ENCODE results near the gene ERVH48-1. TPM values are rescaled to one million over a fixed set of nuclear protein-coding genes. Genes with fewer than 3 reads are reported as not detected.
"Not testable (repeated sequence)": the region's sequence is repeated elsewhere in the genome, so short reads cannot be mapped to it uniquely, and the experiment has no call there.

Gene ERVH48-1
- total and polyA plus RNA-seq, 7 donors = 0.03 to 0.04 TPM; not detected in 5

DNA sequence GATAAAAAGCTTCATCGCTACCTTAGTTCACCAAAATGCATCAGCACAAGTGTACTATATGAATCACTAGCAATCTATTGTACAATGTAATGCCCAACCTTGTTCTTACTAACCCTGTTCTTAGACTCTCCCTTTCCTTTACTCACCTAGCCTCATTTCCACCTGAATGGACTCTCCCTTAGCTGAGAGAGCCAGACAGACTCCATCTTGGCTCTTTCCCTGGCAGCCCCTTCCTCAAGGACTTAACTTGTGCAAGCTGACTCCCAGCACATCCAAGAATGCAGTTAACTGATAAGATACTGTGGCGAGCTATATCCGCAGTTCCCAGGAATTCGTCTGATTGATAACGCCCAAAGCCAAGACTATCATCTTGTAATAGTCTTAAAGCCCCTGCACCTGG, 10.9 kb upstream of the ERVH48-1 start:
- DNase-seq; H3K27ac ChIP-seq; H3K4me3 ChIP-seq; H3K27me3 ChIP-seq (ENCODE audit: insufficient read depth in 3 of 3, low read length in 2 of 3); H3K9me3 ChIP-seq; H3K36me3 ChIP-seq (ENCODE audit: insufficient read depth in 1 of 2, low read depth in 1 of 2); ATAC-seq: not testable (repeated sequence)
- WGBS, 3 donors = 93 to 100% (median 97%) methylated on average over 1 to 5 of the region's 5 CpGs
- H3K4me1 ChIP-seq = peaks cover 13% of the 10 kb centered on the region
- intact Hi-C loops (cut with DNase I) = loop anchor here (5.0 to 10.0 kb wide), 3 partner anchors 36 to 58 kb away; partner anchors contain the start of gene PKNOX1 (in 1 of the 2)

DNA sequence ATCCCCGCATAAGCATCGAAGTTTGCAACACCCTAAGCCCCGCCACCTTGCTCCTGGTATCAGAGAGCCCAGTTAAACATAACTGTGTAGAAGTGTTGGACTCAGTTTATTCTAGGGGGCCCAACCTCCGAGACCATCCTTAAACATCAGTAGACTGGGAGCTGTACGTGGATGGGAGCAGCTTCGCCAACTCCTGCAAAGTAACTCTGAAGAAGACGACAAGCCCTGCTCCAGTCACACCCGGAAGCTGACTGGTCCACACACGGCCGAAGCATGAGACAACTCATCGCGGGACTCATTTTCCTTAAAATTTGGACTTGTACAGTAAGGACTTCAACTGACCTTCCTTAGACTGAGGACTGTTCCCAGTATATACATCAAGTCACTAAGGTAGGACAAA, 8.5 kb upstream of the ERVH48-1 start:
- intact Hi-C loops (cut with DNase I) = loop anchor here (10.0 kb wide), 2 partner anchors 51 to 61 kb away; no protein-coding TSS in a partner anchor
- not testable (repeated sequence) for H3K27me3 ChIP-seq (ENCODE audit: insufficient read depth in 3 of 3, low read length in 2 of 3); H3K9me3 ChIP-seq; H3K4me1 ChIP-seq; H3K4me3 ChIP-seq; ATAC-seq; H3K27ac ChIP-seq; H3K36me3 ChIP-seq (ENCODE audit: insufficient read depth in 1 of 2, low read depth in 1 of 2); DNase-seq
- 85 to 97% (median 90%) methylated on average over 12 of the region's 12 CpGs for WGBS, 3 donors

- not testable (repeated sequence) for H3K4me3 ChIP-seq; DNase-seq; ATAC-seq; H3K9me3 ChIP-seq; H3K36me3 ChIP-seq (ENCODE audit: insufficient read depth in 1 of 2, low read depth in 1 of 2); H3K27ac ChIP-seq; H3K27me3 ChIP-seq (ENCODE audit: insufficient read depth in 3 of 3, low read length in 2 of 3); H3K4me1 ChIP-seq
- WGBS, 3 donors = 55 to 79% (median 58%) methylated on average over 8 to 9 of the region's 9 CpGs
- intact Hi-C loops (cut with DNase I) = loop anchor here (10.0 kb wide), 2 partner anchors 51 to 61 kb away; no protein-coding TSS in a partner anchor
Observed at GRCh38 chr21:42933137-42933970, 7.9 kb upstream of the ERVH48-1 start.

- H3K4me3 ChIP-seq; ATAC-seq; H3K4me1 ChIP-seq; H3K27ac ChIP-seq; H3K9me3 ChIP-seq; H3K36me3 ChIP-seq (ENCODE audit: insufficient read depth in 1 of 2, low read depth in 1 of 2); DNase-seq; H3K27me3 ChIP-seq (ENCODE audit: insufficient read depth in 3 of 3, low read length in 2 of 3): not testable (repeated sequence)
- intact Hi-C loops (cut with DNase I) = loop anchor here (10.0 kb wide), 2 partner anchors 52 to 62 kb away; no protein-coding TSS in a partner anchor
- WGBS, 3 donors = 77 to 84% (median 81%) methylated on average over 16 of the region's 16 CpGs
Observed at GRCh38 chr21:42932378-42933136, 7.1 kb upstream of the ERVH48-1 start.

GRCh38 chr21:42931560-42932235, 6.3 kb upstream of the ERVH48-1 start:
- intact Hi-C loops (cut with DNase I) = loop anchor here (10.0 kb wide), 2 partner anchors 53 to 63 kb away; no protein-coding TSS in a partner anchor
- H3K36me3 ChIP-seq (ENCODE audit: insufficient read depth in 1 of 2, low read depth in 1 of 2) = no peaks in the 10 kb centered on the region
- no peaks in the 10 kb centered on the region for H3K4me1 ChIP-seq
- ATAC-seq (no peak), DNase-seq (no peak)
- TF ChIP-seq, protein P1, sequence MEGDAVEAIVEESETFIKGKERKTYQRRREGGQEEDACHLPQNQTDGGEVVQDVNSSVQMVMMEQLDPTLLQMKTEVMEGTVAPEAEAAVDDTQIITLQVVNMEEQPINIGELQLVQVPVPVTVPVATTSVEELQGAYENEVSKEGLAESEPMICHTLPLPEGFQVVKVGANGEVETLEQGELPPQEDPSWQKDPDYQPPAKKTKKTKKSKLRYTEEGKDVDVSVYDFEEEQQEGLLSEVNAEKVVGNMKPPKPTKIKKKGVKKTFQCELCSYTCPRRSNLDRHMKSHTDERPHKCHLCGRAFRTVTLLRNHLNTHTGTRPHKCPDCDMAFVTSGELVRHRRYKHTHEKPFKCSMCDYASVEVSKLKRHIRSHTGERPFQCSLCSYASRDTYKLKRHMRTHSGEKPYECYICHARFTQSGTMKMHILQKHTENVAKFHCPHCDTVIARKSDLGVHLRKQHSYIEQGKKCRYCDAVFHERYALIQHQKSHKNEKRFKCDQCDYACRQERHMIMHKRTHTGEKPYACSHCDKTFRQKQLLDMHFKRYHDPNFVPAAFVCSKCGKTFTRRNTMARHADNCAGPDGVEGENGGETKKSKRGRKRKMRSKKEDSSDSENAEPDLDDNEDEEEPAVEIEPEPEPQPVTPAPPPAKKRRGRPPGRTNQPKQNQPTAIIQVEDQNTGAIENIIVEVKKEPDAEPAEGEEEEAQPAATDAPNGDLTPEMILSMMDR (IDR thresholded peaks at IDR 0.05) = no peak
- H3K27me3 ChIP-seq (ENCODE audit: insufficient read depth in 3 of 3, low read length in 2 of 3) = no peaks in the 10 kb centered on the region
- no peak overlapping the region for H3K4me3 ChIP-seq
- no peak overlapping the region for H3K27ac ChIP-seq
- H3K9me3 ChIP-seq = no peaks in the 10 kb centered on the region
- WGBS, 3 donors = 87 to 89% (median 87%) methylated on average over 13 of the region's 13 CpGs

GRCh38 chr21:42929969-42930368, 4.5 kb upstream of the ERVH48-1 start:
- H3K4me3 ChIP-seq = no peak overlapping the region
- no peak for ATAC-seq
- H3K9me3 ChIP-seq = no peaks in the 10 kb centered on the region
- no peak for DNase-seq
- intact Hi-C loops (cut with DNase I) = loop anchor here (10.0 kb wide), 2 partner anchors 55 to 65 kb away; no protein-coding TSS in a partner anchor
- H3K4me1 ChIP-seq = no peaks in the 10 kb centered on the region
- H3K27ac ChIP-seq = no peak overlapping the region
- 46 to 55% (median 51%) methylated on average over 3 of the region's 3 CpGs for WGBS, 3 donors
- no peaks in the 10 kb centered on the region for H3K36me3 ChIP-seq (ENCODE audit: insufficient read depth in 1 of 2, low read depth in 1 of 2)
- TF ChIP-seq, protein P1 (IDR thresholded peaks at IDR 0.05) = no peak
- no peaks in the 10 kb centered on the region for H3K27me3 ChIP-seq (ENCODE audit: insufficient read depth in 3 of 3, low read length in 2 of 3)

DNA sequence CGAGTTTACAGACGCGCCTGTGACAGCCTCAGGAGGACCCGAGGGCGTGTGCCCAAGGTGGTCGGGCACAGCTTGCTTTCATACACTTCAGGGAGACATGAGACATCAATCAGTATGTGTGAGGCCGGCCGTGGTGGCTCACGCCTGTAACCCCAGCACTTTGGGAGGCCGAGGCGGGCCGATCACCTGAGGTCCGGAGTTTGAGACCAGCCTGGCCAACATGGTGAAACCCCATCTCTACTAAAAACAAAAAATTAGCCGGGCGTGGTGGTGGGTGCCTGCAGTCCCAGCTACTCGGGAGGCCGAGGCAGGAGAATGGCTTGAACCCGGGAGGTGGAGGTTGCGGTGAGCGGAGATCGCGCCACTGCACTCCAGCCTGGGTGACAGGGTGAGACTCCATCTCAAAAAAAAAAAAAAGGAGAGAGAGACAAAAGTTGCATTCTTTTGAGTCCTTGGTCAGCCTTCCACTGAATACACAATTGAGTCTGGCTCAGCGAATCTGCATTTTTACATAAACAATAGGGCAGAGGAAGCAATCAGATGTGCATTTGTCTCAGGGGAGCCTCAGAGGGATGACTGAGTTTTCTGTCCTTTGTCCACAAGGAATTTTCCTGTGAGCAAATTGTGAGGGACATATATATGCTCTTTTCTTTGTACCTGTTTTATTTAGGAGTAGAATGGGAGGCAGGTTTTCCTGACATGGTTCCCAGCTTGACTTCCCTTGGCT, 2.2 kb upstream of the ERVH48-1 start:
- ATAC-seq; H3K4me3 ChIP-seq; H3K36me3 ChIP-seq (ENCODE audit: insufficient read depth in 1 of 2, low read depth in 1 of 2); DNase-seq; intact Hi-C loops (cut with DNase I); H3K4me1 ChIP-seq; H3K27ac ChIP-seq; H3K27me3 ChIP-seq (ENCODE audit: insufficient read depth in 3 of 3, low read length in 2 of 3); H3K9me3 ChIP-seq: not testable (repeated sequence)
- WGBS, 3 donors = 92 to 95% (median 93%) methylated on average over 23 of the region's 23 CpGs

All from psoas muscle (tissue), 8 donors.